Upper lobe of right lung (tissue), 1 donor: ENCODE results near the gene TTBK1. TPM values are rescaled to one million over a fixed set of nuclear protein-coding genes. Genes with fewer than 3 reads are reported as not detected.
"Not testable (repeated sequence)": the region's sequence is repeated elsewhere in the genome, so short reads cannot be mapped to it uniquely, and the experiment has no call there.

Experiments
- ATAC-seq: fragments of 200-7000 bp; cut with Tn5 transposase; one replicate; pipeline ENCODE4 v1.9.1; 2020; ENCODE audit warnings: mild to moderate bottlenecking, moderate library complexity
- DNase-seq: peaks from one replicate; pipeline ENCODE4 v3.0.0-alpha.2; 2020
- H3K27ac ChIP-seq: fragments of 200-600 bp; one replicate; pipeline ENCODE4 v1.8.0; 2022
- H3K27me3 ChIP-seq: fragments of 200-600 bp; one replicate; pipeline ENCODE4 v1.8.0; 2022; ENCODE audit warnings: mild to moderate bottlenecking
- H3K36me3 ChIP-seq: fragments of 200-600 bp; one replicate; pipeline ENCODE4 v1.8.0; 2022
- H3K4me1 ChIP-seq: fragments of 200-600 bp; one replicate; pipeline ENCODE4 v1.8.0; 2022
- H3K4me3 ChIP-seq: fragments of 200-600 bp; one replicate; pipeline ENCODE4 v1.8.0; 2022; ENCODE audit warnings: mild to moderate bottlenecking
- H3K9me3 ChIP-seq: fragments of 200-600 bp; one replicate; pipeline ENCODE4 v1.8.0; 2022
- intact Hi-C: fragments of 100-400 bp; cut with DNase I; formaldehyde crosslinking; loops from one replicate; pipeline ENCODE4 v1.11.0; 2022
- total RNA-seq: library from RNA; stranded (reverse); fragmentation: NEBNext Ultra II Directional; extraction: Animal tissue kit (Norgen Biotek cat#: 25700); gene quantifications from one replicate; pipeline ENCODE4 v1.2.1, GENCODE V29; 2021
- TF ChIP-seq, protein P1 (sequence below): fragments of 200-600 bp; IDR thresholded peaks from one replicate; pipeline ENCODE4 v1.8.0; 2022; ENCODE audit warnings: antibody characterized with exemption
- donor health status: DM: no; HTN: yes; CAD: no; lungs with severe emphysema.

The TTBK1 gene
- total RNA-seq, 1 donor from 2014 or later = 0.17 TPM

- Histone ChIP-seq H3K27me3 (peaks cover 11% of the 10 kb centered on the region), H3K36me3 (no peaks in the 10 kb centered on the region), H3K4me3 (no peak overlapping the region), H3K9me3 (no peaks in the 10 kb centered on the region), H3K27ac (no peak overlapping the region), H3K4me1 (no peaks in the 10 kb centered on the region)
- ATAC-seq (no peak), DNase-seq (no peak)
- intact Hi-C loops = no loop called here
- TF ChIP-seq, protein P1, sequence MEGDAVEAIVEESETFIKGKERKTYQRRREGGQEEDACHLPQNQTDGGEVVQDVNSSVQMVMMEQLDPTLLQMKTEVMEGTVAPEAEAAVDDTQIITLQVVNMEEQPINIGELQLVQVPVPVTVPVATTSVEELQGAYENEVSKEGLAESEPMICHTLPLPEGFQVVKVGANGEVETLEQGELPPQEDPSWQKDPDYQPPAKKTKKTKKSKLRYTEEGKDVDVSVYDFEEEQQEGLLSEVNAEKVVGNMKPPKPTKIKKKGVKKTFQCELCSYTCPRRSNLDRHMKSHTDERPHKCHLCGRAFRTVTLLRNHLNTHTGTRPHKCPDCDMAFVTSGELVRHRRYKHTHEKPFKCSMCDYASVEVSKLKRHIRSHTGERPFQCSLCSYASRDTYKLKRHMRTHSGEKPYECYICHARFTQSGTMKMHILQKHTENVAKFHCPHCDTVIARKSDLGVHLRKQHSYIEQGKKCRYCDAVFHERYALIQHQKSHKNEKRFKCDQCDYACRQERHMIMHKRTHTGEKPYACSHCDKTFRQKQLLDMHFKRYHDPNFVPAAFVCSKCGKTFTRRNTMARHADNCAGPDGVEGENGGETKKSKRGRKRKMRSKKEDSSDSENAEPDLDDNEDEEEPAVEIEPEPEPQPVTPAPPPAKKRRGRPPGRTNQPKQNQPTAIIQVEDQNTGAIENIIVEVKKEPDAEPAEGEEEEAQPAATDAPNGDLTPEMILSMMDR = no peak
Measured at GRCh38 chr6:43299338-43300293, 56.3 kb downstream of the TTBK1 start.

DNA sequence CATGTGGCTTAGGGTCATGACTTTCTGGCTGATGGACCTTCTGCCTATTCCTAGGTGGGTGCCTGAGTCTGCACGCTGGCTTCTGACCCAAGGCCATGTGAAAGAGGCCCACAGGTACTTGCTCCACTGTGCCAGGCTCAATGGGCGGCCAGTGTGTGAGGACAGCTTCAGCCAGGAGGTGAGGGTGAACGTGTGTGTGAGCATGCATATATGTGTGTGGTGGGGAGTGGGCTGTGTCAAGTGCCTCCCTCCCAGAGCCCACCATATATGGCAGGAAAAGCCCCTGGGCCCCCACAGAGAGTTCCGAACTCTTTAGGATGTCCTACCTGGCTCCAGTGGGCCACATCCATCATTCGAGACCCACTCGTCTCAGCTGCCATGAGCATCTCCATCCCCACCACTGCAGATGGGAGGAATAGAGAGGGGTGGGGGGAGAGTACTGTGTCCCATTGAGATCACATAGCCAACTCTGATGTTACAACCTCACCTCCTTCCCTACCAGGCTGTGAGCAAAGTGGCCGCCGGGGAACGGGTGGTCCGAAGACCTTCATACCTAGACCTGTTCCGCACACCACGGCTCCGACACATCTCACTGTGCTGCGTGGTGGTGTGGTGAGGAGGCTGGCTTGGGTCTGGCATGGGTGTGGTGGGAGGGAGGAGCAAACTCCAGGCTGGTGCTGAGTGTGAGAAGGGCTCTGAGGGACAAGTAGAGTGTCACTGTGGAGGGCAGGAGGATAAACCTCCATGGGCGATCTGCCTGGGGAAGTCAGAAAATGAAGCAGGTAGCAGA is 58.0 kb downstream of the TTBK1 start:
- TF ChIP-seq, protein P1 = no peak
- DNase-seq (no peak), ATAC-seq (no peak)
- H3K27ac ChIP-seq = no peak overlapping the region
- no peak overlapping the region for H3K4me3 ChIP-seq
- H3K4me1 ChIP-seq = no peaks in the 10 kb centered on the region
- H3K27me3 ChIP-seq = peaks cover 11% of the 10 kb centered on the region
- no peaks in the 10 kb centered on the region for H3K36me3 ChIP-seq
- intact Hi-C loops = no loop called here
- H3K9me3 ChIP-seq = no peaks in the 10 kb centered on the region

DNA sequence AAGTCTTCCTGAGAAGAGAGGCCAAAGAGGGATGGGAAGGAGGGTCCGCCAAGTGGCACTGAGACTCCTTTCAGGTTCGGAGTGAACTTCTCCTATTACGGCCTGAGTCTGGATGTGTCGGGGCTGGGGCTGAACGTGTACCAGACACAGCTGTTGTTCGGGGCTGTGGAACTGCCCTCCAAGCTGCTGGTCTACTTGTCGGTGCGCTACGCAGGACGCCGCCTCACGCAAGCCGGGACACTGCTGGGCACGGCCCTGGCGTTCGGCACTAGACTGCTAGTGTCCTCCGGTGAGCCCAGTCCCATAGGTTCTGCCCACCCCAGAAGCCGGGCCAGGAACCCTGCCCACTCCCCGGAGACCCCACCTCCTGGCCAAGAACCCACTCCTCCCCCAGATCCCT is 58.8 kb downstream of the TTBK1 start:
- TF ChIP-seq, protein P1 = no peak

DNA sequence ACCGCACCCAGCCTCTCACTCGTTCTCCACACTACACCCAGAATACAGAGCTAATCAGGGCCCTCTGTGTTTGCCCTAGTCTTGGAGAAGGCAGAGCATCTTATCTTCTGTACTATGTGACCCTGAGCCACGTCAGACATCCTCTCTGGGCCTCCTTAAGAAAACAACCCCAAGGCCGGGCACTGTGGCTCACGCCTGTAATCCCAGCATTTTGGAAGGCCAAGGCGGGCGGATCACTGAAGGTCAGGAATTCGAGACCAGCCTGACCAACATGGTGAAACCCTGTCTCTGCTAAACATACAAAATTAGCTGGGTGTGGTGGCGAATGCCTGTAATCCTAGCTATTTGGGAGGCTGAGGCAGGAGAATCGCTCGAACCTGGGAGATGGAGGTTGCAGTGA is 59.7 kb downstream of the TTBK1 start:
- H3K27me3 ChIP-seq = peaks cover 11% of the 10 kb centered on the region
- ATAC-seq, H3K9me3 ChIP-seq, H3K4me1 ChIP-seq, DNase-seq, intact Hi-C loops, H3K27ac ChIP-seq, H3K4me3 ChIP-seq, H3K36me3 ChIP-seq: not testable (repeated sequence)

More for the DNA sequence above, 58.8 kb downstream of the TTBK1 start:
- ATAC-seq = no peak
- H3K4me1 ChIP-seq = no peaks in the 10 kb centered on the region
- peaks cover 11% of the 10 kb centered on the region for H3K27me3 ChIP-seq
- no peak for DNase-seq
- no peak overlapping the region for H3K27ac ChIP-seq
- no peaks in the 10 kb centered on the region for H3K36me3 ChIP-seq
- H3K9me3 ChIP-seq = no peaks in the 10 kb centered on the region
- no peak overlapping the region for H3K4me3 ChIP-seq
- intact Hi-C loops = no loop called here

GRCh38 chr6:43303751-43304331 is 60.6 kb downstream of the TTBK1 start:
- intact Hi-C loops = no loop called here
- no peaks in the 10 kb centered on the region for H3K9me3 ChIP-seq
- DNase-seq (no peak), ATAC-seq (no peak)
- H3K4me3 ChIP-seq = no peak overlapping the region
- TF ChIP-seq, protein P1 = no peak
- H3K27ac ChIP-seq = no peak overlapping the region
- peaks cover 11% of the 10 kb centered on the region for H3K27me3 ChIP-seq
- H3K4me1 ChIP-seq = peaks cover 8% of the 10 kb centered on the region
- H3K36me3 ChIP-seq = no peaks in the 10 kb centered on the region
